ENCODE data around the gene ABHD5.
"Not testable (repeated sequence)": the region's sequence is repeated elsewhere in the genome, so short reads cannot be mapped to it uniquely, and the experiment has no call there.

ABHD5 gene

GRCh38 chr3:43690400-43691119 lies at the start of gene ABHD5:
Gene ABHD5, plus strand, starts transcription at chr3:43690938. Its CDS starts 55 bp downstream, at chr3:43690993.
- peak; percentile 94 to 97 for DNase-seq

- DNase-seq: peak; percentile 91 to 94
Observed at GRCh38 chr3:43641306-43642114, 49.2 kb upstream of the ABHD5 start.

GRCh38 chr3:43644443-43644842 lies 46.3 kb upstream of the ABHD5 start:
- DNase-seq: no peak

- no peak for DNase-seq
Observed at GRCh38 chr3:43647331-43648166, 43.2 kb upstream of the ABHD5 start.

GRCh38 chr3:43648957-43649356 lies 41.8 kb upstream of the ABHD5 start:
- DNase-seq: no peak

- DNase-seq: no peak
Observed at GRCh38 chr3:43649365-43649968, 41.3 kb upstream of the ABHD5 start.

- no peak for DNase-seq
Observed at GRCh38 chr3:43650345-43650744, 40.4 kb upstream of the ABHD5 start.

GRCh38 chr3:43656390-43656789 lies 34.3 kb upstream of the ABHD5 start:
- DNase-seq: not testable (repeated sequence)

- no peak for DNase-seq
Observed at GRCh38 chr3:43659250-43659880, 31.4 kb upstream of the ABHD5 start.

- DNase-seq: not testable (repeated sequence)
Observed at GRCh38 chr3:43661376-43661775, 29.4 kb upstream of the ABHD5 start.

GRCh38 chr3:43665011-43665410 lies 25.7 kb upstream of the ABHD5 start:
- DNase-seq: not testable (repeated sequence)

- no peak for DNase-seq
Observed at GRCh38 chr3:43670635-43671522, 19.9 kb upstream of the ABHD5 start.

GRCh38 chr3:43674345-43675085 lies 16.2 kb upstream of the ABHD5 start:
- DNase-seq: no peak

GRCh38 chr3:43675593-43675992 lies 15.1 kb upstream of the ABHD5 start:
- DNase-seq: no peak

GRCh38 chr3:43676441-43676840 lies 14.3 kb upstream of the ABHD5 start:
- peak; percentile 62 to 85 for DNase-seq

- DNase-seq: not testable (repeated sequence)
Observed at GRCh38 chr3:43678375-43678774, 12.4 kb upstream of the ABHD5 start.

- DNase-seq: not testable (repeated sequence)
Observed at GRCh38 chr3:43678887-43679449, 11.8 kb upstream of the ABHD5 start.

- not testable (repeated sequence) for DNase-seq
Observed at GRCh38 chr3:43680857-43681256, 9.9 kb upstream of the ABHD5 start.

- no peak for DNase-seq
Observed at GRCh38 chr3:43684944-43685343, 5.8 kb upstream of the ABHD5 start.

GRCh38 chr3:43685921-43686320 lies 4.8 kb upstream of the ABHD5 start:
- DNase-seq: no peak
